Activated CD4-positive, alpha-beta T cell treated with anti-CD3 and anti-CD28 coated beads for 1 hour (primary cell): ENCODE results near the gene TLCD5.

Source experiments
- DNase-seq: peaks from one replicate; pipeline ENCODE4 v3.0.0-alpha.2; 2020

The TLCD5 gene

GRCh38 chr11:120324932-120325810, at the start of gene TLCD5:
Gene TLCD5 (plus strand): TSS chr11:120325299. CDS start chr11:120327442, 2,143 bp downstream.
- DNase-seq, result no peak

DNA sequence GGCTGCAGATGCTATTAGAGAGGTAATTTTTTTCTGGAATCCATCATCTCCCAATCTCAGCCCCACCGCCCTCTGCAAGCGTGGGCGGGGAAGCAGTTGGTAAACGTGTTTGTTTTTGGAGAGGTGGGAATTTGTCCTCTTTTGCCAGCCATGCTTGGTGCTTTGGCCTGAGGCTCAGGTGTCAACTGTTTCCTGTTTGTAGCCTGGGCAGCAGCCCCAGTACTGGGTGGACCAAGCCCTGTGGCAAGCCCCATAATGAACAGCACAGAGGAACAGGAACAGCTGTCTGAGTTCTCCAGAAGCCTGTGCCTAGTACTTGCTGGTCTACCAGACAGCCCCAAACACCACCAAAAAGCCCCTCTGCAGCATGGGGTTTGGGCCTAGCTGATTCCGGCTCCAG, 45.6 kb upstream of the TLCD5 start:
- no peak for DNase-seq

DNA sequence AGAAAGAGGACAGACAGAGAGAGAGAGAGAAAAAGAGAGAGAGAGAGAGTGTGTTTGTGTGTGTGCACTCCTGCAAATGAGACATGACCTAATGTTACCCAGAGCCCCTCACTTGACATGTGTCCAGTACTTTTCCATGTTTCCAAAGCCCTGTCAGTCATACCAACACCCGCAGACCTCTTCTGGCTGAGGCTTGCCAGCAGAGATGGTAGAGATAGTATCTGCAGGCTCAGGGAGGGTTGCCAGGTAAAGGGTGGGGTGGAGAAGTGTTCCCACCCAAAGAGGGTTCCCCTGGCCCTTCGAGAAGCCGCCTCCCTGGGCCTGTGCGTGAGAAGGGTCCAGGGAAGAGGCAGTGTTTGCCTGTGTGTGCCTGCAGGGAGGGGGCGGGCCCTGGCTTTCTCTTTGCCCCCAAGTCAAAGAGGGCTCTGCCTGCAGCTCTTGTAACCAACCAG, 44.5 kb upstream of the TLCD5 start:
- no peak for DNase-seq

DNA sequence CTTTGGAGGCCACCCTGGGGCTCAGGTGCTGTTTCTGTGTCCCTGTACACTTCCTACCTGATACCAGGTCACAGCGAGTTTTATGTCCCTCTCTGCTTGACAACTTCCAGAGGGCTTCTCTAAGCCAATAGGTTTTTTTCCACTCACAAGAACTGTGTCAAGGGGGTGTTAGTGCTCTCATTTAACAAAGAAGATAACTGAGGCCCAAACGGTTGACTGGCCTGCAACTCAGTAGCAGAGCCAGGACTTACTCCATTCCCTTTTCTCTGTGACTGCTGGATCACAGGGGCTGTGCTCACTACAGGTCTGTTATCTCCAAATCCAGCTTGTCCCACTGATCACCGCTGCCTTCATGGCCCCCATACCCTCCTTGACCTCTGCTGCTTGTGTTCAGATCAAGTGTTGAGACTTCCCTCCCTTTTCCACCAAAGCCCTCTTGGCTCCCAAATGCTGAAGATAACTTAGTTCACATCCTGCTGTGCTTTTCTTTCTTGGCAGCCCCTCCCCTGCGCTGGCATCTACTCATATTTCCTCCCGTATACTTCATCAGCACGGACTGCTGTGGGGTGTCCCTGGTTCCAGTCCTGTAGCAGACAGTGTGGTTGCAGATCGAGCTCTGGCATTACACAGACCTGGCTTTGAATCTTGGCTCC, 43.8 kb upstream of the TLCD5 start:
- DNase-seq, result no peak

DNA sequence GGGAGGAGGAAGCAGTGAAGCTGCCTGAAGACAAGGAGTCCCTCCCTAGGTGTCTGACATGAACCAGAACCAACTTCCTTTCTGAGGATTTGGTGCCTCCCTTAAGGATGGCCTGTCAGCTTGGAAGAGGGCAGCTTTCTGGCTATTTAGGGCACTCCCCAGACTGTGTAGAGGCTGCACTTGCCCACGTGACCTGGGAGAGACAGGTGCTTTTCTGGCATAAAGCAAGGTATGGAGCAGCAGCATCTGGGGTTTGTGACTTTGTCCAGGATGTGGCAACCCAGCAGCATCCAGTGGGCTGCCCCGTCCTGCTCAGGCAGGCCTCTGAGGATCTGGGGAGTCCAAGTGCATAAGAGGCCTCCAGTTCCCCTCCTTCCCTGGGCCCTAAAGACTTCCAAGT, 42.0 kb upstream of the TLCD5 start:
- DNase-seq, result no peak

GRCh38 chr11:120284272-120284671, 40.8 kb upstream of the TLCD5 start:
- DNase-seq, result no peak

- no peak for DNase-seq
Observed at GRCh38 chr11:120285256-120285655, 39.8 kb upstream of the TLCD5 start.

GRCh38 chr11:120288021-120288420, 37.1 kb upstream of the TLCD5 start:
- no peak for DNase-seq

GRCh38 chr11:120289426-120289825, 35.7 kb upstream of the TLCD5 start:
- DNase-seq, result no peak

DNA sequence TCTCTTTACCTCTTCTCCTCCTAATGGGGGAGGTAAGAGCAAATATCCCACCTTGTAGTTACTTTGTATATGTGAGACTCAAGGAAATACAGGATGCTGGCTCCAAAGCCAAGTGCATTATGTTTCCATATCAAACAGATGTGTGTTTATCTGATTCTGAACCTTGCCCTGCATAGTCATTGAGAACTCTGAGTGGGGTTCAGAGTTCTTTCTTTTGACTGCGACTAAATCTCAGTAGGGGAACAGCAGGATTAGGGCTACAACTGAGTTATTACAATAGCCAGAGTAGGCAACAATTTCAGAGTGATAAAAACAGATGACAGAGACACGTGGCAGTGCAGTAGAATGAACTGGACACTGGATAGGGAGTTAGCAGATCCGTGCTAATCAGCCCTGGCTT, 34.1 kb upstream of the TLCD5 start:
- DNase-seq, result no peak

GRCh38 chr11:120293038-120293800, 31.9 kb upstream of the TLCD5 start:
- no peak for DNase-seq

DNA sequence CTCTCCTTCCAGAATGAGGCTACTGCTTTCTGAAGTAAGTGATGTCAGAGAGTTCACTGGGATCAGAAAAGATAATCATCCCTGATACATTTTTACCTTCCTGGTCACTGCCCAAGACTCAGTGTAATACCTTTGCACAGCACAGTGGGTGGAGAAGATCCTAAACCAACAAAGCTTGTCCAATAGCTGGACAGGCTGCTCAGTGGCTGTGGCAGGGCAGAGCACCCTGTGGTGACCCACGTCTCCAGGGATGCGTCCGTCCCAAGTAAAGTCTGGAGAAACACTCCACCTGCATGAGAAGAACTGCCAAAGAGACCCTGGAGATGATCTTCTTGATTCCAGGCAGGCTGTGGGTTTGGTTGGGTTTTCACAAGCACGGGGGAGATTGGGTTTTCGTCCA, 31.0 kb upstream of the TLCD5 start:
- DNase-seq, result no peak

DNA sequence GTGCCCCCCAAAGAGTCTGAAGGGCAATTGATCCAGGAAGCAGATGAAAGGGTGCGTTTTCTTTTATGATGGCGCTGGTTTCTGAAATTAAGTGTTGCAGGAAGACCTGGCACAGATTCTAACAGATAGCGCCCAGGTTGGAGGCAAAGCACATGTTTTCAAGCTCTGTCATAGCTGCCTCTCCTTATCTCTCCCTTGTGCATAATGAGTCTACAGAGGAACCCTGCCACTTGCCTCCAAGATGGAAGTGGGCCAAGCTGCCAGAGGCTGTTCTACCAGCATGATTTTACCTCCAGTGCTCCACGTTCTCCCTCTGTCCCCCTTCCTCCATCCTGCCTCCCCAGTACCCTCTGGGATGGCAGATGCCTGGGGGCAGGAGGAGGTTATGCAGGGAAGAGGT, 30.0 kb upstream of the TLCD5 start:
- no peak for DNase-seq

DNA sequence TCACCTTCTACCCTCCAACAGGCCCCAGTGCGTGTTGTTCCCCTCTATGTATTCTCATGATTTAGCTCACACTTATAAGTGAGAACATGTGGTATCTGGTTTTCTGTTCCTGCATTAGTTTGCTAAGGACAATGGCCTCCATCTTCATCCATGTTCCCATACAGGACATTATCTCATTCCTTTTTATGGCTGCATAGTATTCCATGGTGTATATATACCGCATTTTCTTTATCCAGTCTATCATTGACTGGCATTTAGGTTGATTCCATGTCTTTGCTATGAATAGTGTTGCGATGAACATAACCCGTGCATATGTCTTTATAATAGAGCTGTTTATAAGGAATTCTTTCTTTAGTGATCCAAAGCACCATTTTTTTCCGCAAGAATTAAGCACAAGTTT, 28.5 kb upstream of the TLCD5 start:
- no peak for DNase-seq

DNA sequence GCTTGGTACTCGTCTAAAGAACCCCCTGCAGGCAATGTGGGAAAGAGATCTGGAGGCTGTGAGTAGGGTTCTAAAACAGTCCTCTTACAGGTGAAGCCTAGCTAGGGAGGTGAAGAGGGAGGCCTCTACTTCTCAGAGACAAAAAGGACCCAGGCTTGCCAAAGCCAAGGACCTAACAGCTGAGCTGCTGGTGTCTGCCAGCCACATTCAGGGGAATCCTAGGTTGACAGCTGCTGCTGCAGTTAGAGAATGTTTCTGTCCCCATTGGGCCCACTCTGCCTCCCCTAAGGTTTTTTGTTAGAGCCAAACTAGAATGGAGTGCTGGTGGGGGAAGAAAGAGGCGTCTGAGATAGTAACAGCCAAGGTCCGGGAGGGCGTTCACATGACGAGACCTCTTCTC, 26.6 kb upstream of the TLCD5 start:
- DNase-seq, result no peak

DNA sequence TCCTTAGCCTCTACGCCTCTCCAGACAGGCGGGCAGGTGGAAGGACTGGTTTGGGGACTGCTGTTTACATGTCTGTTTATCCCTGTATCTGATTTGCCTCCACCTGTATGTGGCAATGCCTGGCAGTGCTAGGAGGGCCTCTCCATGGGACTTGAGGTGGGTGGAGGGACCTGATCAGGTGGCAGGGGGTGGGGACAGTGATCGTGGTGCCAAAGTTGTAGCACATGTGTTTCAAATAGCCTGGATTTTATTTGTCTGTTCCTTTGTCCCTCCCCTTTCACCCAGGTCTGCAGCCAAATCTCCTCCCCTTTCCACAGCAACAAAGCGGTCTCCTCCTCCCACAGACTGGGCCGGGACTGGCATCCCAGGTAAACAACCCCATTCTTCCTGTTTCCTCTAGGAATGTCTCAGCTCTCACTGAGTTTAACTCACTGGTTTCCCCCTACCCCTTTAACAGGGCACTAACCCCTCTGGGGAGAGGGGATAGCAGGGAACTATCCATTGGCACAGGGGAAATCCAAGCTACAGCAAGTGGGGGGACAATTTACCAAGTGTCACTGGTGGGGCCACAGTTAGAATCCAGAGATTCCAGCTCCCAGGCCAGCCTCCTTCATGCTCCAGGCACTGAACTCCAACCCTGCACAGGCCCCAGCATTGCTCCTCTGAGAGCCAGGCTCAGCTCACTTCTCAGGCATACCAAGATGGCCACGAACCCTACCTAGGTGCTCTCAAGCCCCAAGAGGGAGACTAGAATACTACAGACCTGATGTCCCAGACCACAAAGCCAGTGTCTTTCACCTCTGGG, 22.9 kb upstream of the TLCD5 start:
- no peak for DNase-seq

GRCh38 chr11:120303004-120303637, 22.0 kb upstream of the TLCD5 start:
- DNase-seq, result peak; percentile 8

- no peak for DNase-seq
Observed at GRCh38 chr11:120304526-120304925, 20.6 kb upstream of the TLCD5 start.

DNA sequence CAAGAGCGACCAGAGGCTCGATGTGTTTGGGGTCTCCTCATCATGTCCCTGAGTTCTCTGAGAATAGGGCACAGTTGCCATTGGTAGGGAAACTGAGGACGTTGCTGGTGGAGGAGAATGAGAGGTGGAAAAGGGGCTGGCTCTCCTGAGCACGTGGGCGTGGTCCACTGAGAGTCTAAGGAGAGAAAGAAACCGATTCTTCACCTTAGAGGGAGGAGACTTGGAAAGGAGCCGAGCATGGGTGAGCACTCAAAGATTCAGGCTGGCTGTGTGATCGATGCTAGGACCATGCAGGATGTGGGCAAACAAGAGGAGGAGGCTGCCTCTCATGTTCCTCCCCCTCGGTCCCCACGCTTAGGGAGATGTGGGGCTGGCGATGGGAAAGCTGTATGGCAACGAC, 19.8 kb upstream of the TLCD5 start:
- DNase-seq, result no peak

GRCh38 chr11:120306519-120307242, 18.4 kb upstream of the TLCD5 start:
- DNase-seq, result no peak

DNA sequence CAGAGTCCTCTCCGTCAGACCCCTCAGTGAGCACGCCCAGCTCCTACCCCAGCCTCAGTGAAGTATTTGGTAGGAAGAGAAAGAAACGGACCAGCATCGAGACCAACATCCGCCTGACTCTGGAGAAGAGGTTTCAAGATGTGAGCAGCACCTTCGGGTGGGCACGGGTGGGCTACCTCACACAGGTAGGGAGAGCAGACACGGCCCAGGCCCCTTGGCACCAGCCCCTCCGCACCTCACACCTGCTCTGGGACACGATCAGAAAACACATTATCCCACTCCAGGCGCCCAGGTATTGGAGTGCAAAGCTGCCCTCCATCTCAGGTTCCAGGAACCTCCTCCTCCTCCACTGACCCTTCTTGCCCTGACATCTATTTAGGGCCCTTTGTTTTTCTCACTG, 17.6 kb upstream of the TLCD5 start:
- DNase-seq, result no peak

- no peak for DNase-seq
Observed at GRCh38 chr11:120308081-120308480, 17.0 kb upstream of the TLCD5 start.
